HepG2 (cell line): ENCODE measurements around the gene GGA1. TPM values are rescaled to one million over a fixed set of nuclear protein-coding genes. Genes with fewer than 3 reads are reported as not detected.

Source experiments
- ATF6 ChIP-seq: sonication (generic); formaldehyde crosslinking; conservative IDR thresholded peaks from 2 replicates; pipeline ENCODE4 v1.4.0; 2020; ENCODE audit warnings: missing genetic modification reagents
- BRCA1 ChIP-seq: sonication (generic); formaldehyde crosslinking; IDR thresholded peaks from 2 replicates; pipeline ENCODE4 v1.4.0; 2020; ENCODE audit warnings: missing genetic modification reagents
- DPF2 ChIP-seq: sonication (generic); formaldehyde crosslinking; IDR thresholded peaks from 2 replicates; pipeline ENCODE4 v1.4.0; 2020; ENCODE audit warnings: mild to moderate bottlenecking, low read depth, missing genetic modification reagents, borderline replicate concordance
- JUNB ChIP-seq: sonication (generic); formaldehyde crosslinking; IDR thresholded peaks from 2 replicates; pipeline ENCODE4 v1.8.0; 2022; ENCODE audit warnings: missing genetic modification reagents, mild to moderate bottlenecking, borderline replicate concordance
- KDM1A ChIP-seq: IDR thresholded peaks from 2 replicates; pipeline ENCODE4 v1.6.1; 2016; ENCODE audit warnings: missing compliant biosample characterization
- NFE2L1 ChIP-seq: sonication (generic); formaldehyde crosslinking; IDR thresholded peaks from 2 replicates; pipeline ENCODE4 v1.4.0; 2020; ENCODE audit warnings: missing genetic modification reagents, mild to moderate bottlenecking, borderline replicate concordance
- NRL ChIP-seq: sonication (generic); formaldehyde crosslinking; IDR thresholded peaks from 2 replicates; pipeline ENCODE4 v1.5.0; 2020; ENCODE audit warnings: missing genetic modification reagents, mild to moderate bottlenecking, moderate library complexity, borderline replicate concordance
- RAD21 ChIP-seq: fragments of 450-650 bp; formaldehyde crosslinking; IDR thresholded peaks from 2 replicates; pipeline ENCODE4 v1.5.0; 2020; ENCODE audit warnings: mild to moderate bottlenecking
- RORA ChIP-seq: sonication (generic); formaldehyde crosslinking; IDR thresholded peaks from 2 replicates; pipeline ENCODE4 v1.5.0; 2020; ENCODE audit warnings: mild to moderate bottlenecking, missing genetic modification reagents, moderate library complexity
- SMYD3 ChIP-seq: sonication (generic); formaldehyde crosslinking; IDR thresholded peaks from 2 replicates; pipeline ENCODE4 v1.8.1; 2023; ENCODE audit warnings: mild to moderate bottlenecking, missing genetic modification reagents
- ZBED4 ChIP-seq: sonication (generic); formaldehyde crosslinking; IDR thresholded peaks from 2 replicates; pipeline ENCODE4 v1.4.0; 2020; ENCODE audit warnings: missing genetic modification reagents, borderline replicate concordance
- ZBTB42 ChIP-seq: sonication (generic); formaldehyde crosslinking; IDR thresholded peaks from 2 replicates; pipeline ENCODE4 v1.5.0; 2020; ENCODE audit warnings: mild to moderate bottlenecking, missing genetic modification reagents
- ZFP90 ChIP-seq: sonication (generic); formaldehyde crosslinking; IDR thresholded peaks from 2 replicates; pipeline ENCODE4 v1.8.0; 2022; ENCODE audit warnings: missing genetic modification reagents, mild to moderate bottlenecking, inconsistent platforms, borderline replicate concordance
- ZNF619 ChIP-seq: sonication (generic); formaldehyde crosslinking; IDR thresholded peaks from 2 replicates; pipeline ENCODE4 v1.4.0; 2020; ENCODE audit warnings: mild to moderate bottlenecking, missing genetic modification reagents
- ZNF652 ChIP-seq: IDR thresholded peaks from 2 replicates; pipeline ENCODE4 v1.6.1; 2016; ENCODE audit warnings: low read depth, borderline replicate concordance
- ZNF672 ChIP-seq: sonication (generic); formaldehyde crosslinking; IDR thresholded peaks from 2 replicates; pipeline ENCODE4 v1.8.1; 2022; ENCODE audit warnings: missing genetic modification reagents
- ZNF687 ChIP-seq: sonication (generic); formaldehyde crosslinking; IDR thresholded peaks from 2 replicates; pipeline ENCODE4 v1.5.1; 2020; ENCODE audit warnings: mild to moderate bottlenecking, missing genetic modification reagents, moderate library complexity
- ZNF780A ChIP-seq: sonication (generic); formaldehyde crosslinking; IDR thresholded peaks from 2 replicates; pipeline ENCODE4 v1.8.0; 2022; ENCODE audit warnings: mild to moderate bottlenecking, missing genetic modification reagents, moderate library complexity
- polyA plus RNA-seq, 8 experiments: library from polyadenylated mRNA; depleted of rRNA in 3 of 8; stranded (reverse) in 7 of 8; unstranded in 1 of 8; fragments of >200 nt; fragmentation: Illumina TruSeq in 4 of 8; extraction: Trizol in 4 of 8; gene quantifications; 2 replicates each; pipeline versions ENCODE4 v1.2.1 to v1.2.3, GENCODE V29; 2011 to 2016; ENCODE audit warnings: low read depth in 4 of 8, missing spikeins in 1 of 8, mixed read lengths in 1 of 8; ENCODE audit not compliant: insufficient read depth in 1 of 8
- total RNA-seq, 5 experiments: library from RNA; depleted of rRNA; stranded (reverse); fragments of >200 nt; fragmentation: Illumina TruSeq; extraction: Trizol; gene quantifications; 2 replicates each; pipeline ENCODE4 v1.2.3, GENCODE V29; 2016; ENCODE audit warnings: low read depth in 1 of 5

Gene GGA1
- total and polyA plus RNA-seq, 2 of the 13 experiments (the other 11 are each of a cell fraction or from before 2014, with no cell fraction given), result 29.1 to 87.2 TPM

GRCh38 chr22:37608477-37609239, at the start of gene GGA1 (continued):
- no peak for TF ChIP-seq ATF6
- no peak for TF ChIP-seq BRCA1
- TF ChIP-seq ZNF687, result peak; percentile 89
- TF ChIP-seq ZBTB42 (CRISPR knock-in tag), result 0 out of 2 replicates have a peak, but pooled peaks have one; percentile 50
- TF ChIP-seq NFE2L1 (CRISPR knock-in tag), result no peak
- TF ChIP-seq NRL (CRISPR knock-in tag), result peak; percentile 26; the same call in 1 of the 2 replicates
- TF ChIP-seq RORA (CRISPR knock-in tag), result no peak
- TF ChIP-seq ZBED4 (CRISPR knock-in tag), result peak; percentile 100
- no peak for TF ChIP-seq ZNF780A (CRISPR knock-in tag)
- no peak for TF ChIP-seq JUNB (CRISPR knock-in tag)
- no peak for TF ChIP-seq KDM1A (CRISPR knock-in tag)
- TF ChIP-seq RAD21 (CRISPR knock-in tag), result peak; percentile 24; the same call in 1 of the 2 replicates
- TF ChIP-seq SMYD3 (CRISPR knock-in tag), result no peak
- TF ChIP-seq ZFP90 (CRISPR knock-in tag), result no peak; the same call in 1 of the 2 replicates
- peak; percentile 20; the same call in 1 of the 2 replicates for TF ChIP-seq ZNF619
- TF ChIP-seq ZNF672 (CRISPR knock-in tag), result no peak
- no peak for TF ChIP-seq ZNF652 (CRISPR knock-in tag)
- no peak for TF ChIP-seq DPF2 (CRISPR knock-in tag)
